GM23248 (cell line): ENCODE data around the gene OR1I1.

ENCODE experiments used
- EZH2 ChIP-seq: fragments of 200-600 bp; sonication (generic); IDR thresholded peaks from 2 replicates; pipeline ENCODE4 v1.6.1; 2018; ENCODE audit warnings: antibody characterized with exemption, mild to moderate bottlenecking; ENCODE audit not compliant: insufficient read depth, poor library complexity, severe bottlenecking
- EZH2phosphoT487 ChIP-seq: fragments of 200-600 bp; sonication (generic); IDR thresholded peaks from 2 replicates; pipeline ENCODE4 v1.6.1; 2018; ENCODE audit warnings: antibody characterized with exemption, moderate library complexity, mild to moderate bottlenecking, low read depth; ENCODE audit not compliant: insufficient read depth

DNA sequence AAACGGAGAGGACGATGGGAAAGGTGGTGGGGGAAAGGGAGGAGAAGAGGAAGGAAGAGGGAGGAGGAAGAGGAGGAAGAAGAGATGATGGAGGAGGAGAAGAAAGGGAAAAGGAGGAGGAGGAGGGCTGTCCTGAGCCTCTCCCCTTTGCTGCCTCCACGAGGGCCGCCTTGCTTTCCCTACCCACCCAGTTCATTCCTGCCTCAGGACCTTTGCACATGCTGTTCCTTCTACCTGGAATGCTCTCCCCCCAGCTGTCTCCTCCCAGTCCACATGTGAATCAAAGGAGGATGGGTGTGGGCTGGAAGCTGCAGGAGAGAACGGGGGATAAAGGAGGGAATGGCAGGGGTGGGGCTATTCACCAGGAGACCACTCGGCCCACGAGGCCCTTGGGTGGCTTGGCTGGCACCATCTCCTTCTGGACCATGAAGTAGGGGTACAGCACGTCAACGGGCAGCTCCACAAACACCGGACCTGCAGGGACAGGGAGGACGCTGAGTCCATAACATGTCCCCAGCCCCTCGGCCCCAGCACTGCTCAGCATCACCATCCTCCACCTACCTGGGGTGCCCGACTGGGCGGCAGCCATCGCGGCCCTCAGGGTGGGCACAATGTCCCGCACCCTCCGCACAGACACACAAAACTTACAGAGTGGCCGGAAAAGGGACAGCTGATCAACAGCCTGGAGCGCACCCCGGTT, 40.5 kb downstream of the OR1I1 start:
- TF ChIP-seq EZH2phosphoT487 (no peak), EZH2 (no peak)
